SK-N-SH (cell line): ENCODE measurements around the gene NAT8L. TPM values are rescaled to one million over a fixed set of nuclear protein-coding genes. Genes with fewer than 3 reads are reported as not detected.

ENCODE experiments used
- CTCF ChIA-PET: fragments of 300-600, 350-600 bp; formaldehyde crosslinking; extraction: SDS; loops from one replicate; lab custom pipeline; 2021; lab: Yijun Ruan, JAX
- POLR2A ChIA-PET: fragments of 350-600 bp; sonication (Branson Sonifier 250); formaldehyde crosslinking; extraction: SDS; loops from one replicate; lab custom pipeline; 2020; ENCODE audit warnings: antibody characterized with exemption, inconsistent platforms; lab: Yijun Ruan, JAX
- DNase-seq: peaks from one replicate; pipeline ENCODE4 v3.0.0; 2012
- H2AFZ ChIP-seq: fragments of 200-600 bp; sonication (generic); 2 replicates; pipeline ENCODE4 v1.8.1; 2016; ENCODE audit warnings: antibody characterized with exemption, mild to moderate bottlenecking, low read depth
- H3F3A ChIP-seq: fragments of 200-600 bp; sonication (generic); replicated peaks from 2 replicates; pipeline ENCODE3; 2016; ENCODE audit warnings: antibody characterized with exemption, mild to moderate bottlenecking; ENCODE audit not compliant: insufficient read depth
- H3K27ac ChIP-seq, 2 experiments: fragments of 200-500 bp in 1 of 2; fragments of 200-600 bp in 1 of 2; sonication (Bioruptor generic) in 1 of 2; sonication (generic), shearing (Covaris generic) in 1 of 2; 2 replicates each; pipeline versions ENCODE4 v1.5.1 to v1.6.1; 2014 to 2016; ENCODE audit warnings: low read depth in 2 of 2, inconsistent platforms in 1 of 2, low read length in 1 of 2, mild to moderate bottlenecking in 1 of 2, mixed read lengths in 1 of 2
- H3K27me3 ChIP-seq: fragments of 200-600 bp; sonication (generic), shearing (Covaris generic); 2 replicates; pipeline ENCODE4 v1.6.1; 2016; ENCODE audit warnings: mixed run types; ENCODE audit not compliant: insufficient read depth
- H3K36me3 ChIP-seq, 2 experiments: fragments of 200-500 bp in 1 of 2; fragments of 200-600 bp in 1 of 2; sonication (Bioruptor generic) in 1 of 2; sonication (generic) in 1 of 2; replicated peaks in 1 of 2; 2 replicates each; pipeline versions ENCODE3 to v1.5.1; 2014 to 2016; ENCODE audit warnings: low read length in 1 of 2, mild to moderate bottlenecking in 1 of 2; ENCODE audit not compliant: insufficient read depth in 2 of 2, control insufficient read depth in 1 of 2
- H3K4me1 ChIP-seq, 2 experiments: fragments of 200-500 bp in 1 of 2; fragments of 200-600 bp in 1 of 2; sonication (Bioruptor generic) in 1 of 2; sonication (generic), shearing (Covaris generic) in 1 of 2; 2 replicates each; pipeline versions ENCODE4 v1.5.1 to v1.6.1; 2014 to 2016; ENCODE audit warnings: low read depth in 1 of 2, low read length in 1 of 2, mixed run types in 1 of 2; ENCODE audit not compliant: insufficient read depth in 2 of 2, control insufficient read depth in 1 of 2
- H3K4me2 ChIP-seq: fragments of 200-600 bp; sonication (generic), shearing (Covaris generic); 2 replicates; pipeline ENCODE4 v1.6.1; 2017; ENCODE audit warnings: mixed run types
- H3K4me3 ChIP-seq, 2 experiments: fragments of 200-500 bp in 1 of 2; fragments of 200-600 bp in 1 of 2; sonication (Bioruptor generic) in 1 of 2; sonication (generic), shearing (Covaris generic) in 1 of 2; 2 replicates each; pipeline versions ENCODE4 v1.5.1 to v1.8.1; 2014 to 2016; ENCODE audit warnings: low read depth in 2 of 2, inconsistent platforms in 1 of 2, low read length in 1 of 2, mild to moderate bottlenecking in 1 of 2, mixed read lengths in 1 of 2, moderate library complexity in 1 of 2
- H3K79me2 ChIP-seq: fragments of 200-600 bp; sonication (generic); 2 replicates; pipeline ENCODE4 v1.8.1; 2017; ENCODE audit warnings: mild to moderate bottlenecking; ENCODE audit not compliant: insufficient read depth
- H3K9ac ChIP-seq: fragments of 200-600 bp; sonication (generic); 2 replicates; pipeline ENCODE4 v1.6.1; 2017; ENCODE audit warnings: mixed run types
- H3K9me2 ChIP-seq: fragments of 200-600 bp; sonication (generic); 2 replicates; pipeline ENCODE4 v1.6.1; 2017; ENCODE audit warnings: mixed run types
- H3K9me3 ChIP-seq: fragments of 200-600 bp; sonication (generic); 2 replicates; pipeline ENCODE4 v1.6.1; 2017; ENCODE audit warnings: mixed run types, mild to moderate bottlenecking, moderate library complexity
- H4K20me1 ChIP-seq: fragments of 200-600 bp; sonication (generic); 2 replicates; pipeline ENCODE4 v1.6.1; 2017; ENCODE audit warnings: mild to moderate bottlenecking, mixed run types; ENCODE audit not compliant: insufficient read depth
- EP300 ChIP-seq, 2 experiments: IDR thresholded peaks; 2 replicates each; pipeline versions ENCODE4 v1.4.0 to v1.6.1; 2012; ENCODE audit warnings: borderline replicate concordance in 1 of 2, low read depth in 1 of 2, low read length in 1 of 2
- EZH2phosphoT487 ChIP-seq: fragments of 200-600 bp; sonication (generic); IDR thresholded peaks from 2 replicates; pipeline ENCODE4 v1.6.1; 2017; ENCODE audit warnings: low read depth, mixed run types, mild to moderate bottlenecking, antibody characterized with exemption, moderate library complexity, borderline replicate concordance
- FOXM1 ChIP-seq: IDR thresholded peaks from 2 replicates; pipeline ENCODE4 v1.4.0; 2012; ENCODE audit warnings: low read depth, mild to moderate bottlenecking
- JUND ChIP-seq: IDR thresholded peaks from 2 replicates; pipeline ENCODE4 v1.4.0; 2012
- MEF2A ChIP-seq: IDR thresholded peaks from 2 replicates; pipeline ENCODE4 v1.4.0; 2012; ENCODE audit warnings: low read depth, borderline replicate concordance
- MXI1 ChIP-seq: IDR thresholded peaks from 2 replicates; pipeline ENCODE4 v1.6.1; 2012; ENCODE audit warnings: mild to moderate bottlenecking, low read depth, low read length, improper control_type of control experiment
- NFIC ChIP-seq: IDR thresholded peaks from 2 replicates; pipeline ENCODE4 v1.4.0; 2012; ENCODE audit warnings: borderline replicate concordance
- NRF1 ChIP-seq: IDR thresholded peaks from 2 replicates; pipeline ENCODE4 v1.6.1; 2012; ENCODE audit warnings: low read depth, mild to moderate bottlenecking, low read length
- POLR2AphosphoS5 ChIP-seq: IDR thresholded peaks from 2 replicates; pipeline ENCODE4 v1.6.1; 2012; ENCODE audit warnings: low read depth, low read length
- RXRA ChIP-seq: IDR thresholded peaks from 2 replicates; pipeline ENCODE4 v1.4.0; 2012; ENCODE audit warnings: low read depth, mild to moderate bottlenecking, borderline replicate concordance
- TAF1 ChIP-seq: IDR thresholded peaks from 2 replicates; pipeline ENCODE4 v1.6.1; 2012; ENCODE audit warnings: low read depth, mild to moderate bottlenecking, low read length, moderate library complexity, borderline replicate concordance
- TCF12 ChIP-seq: IDR thresholded peaks from 2 replicates; pipeline ENCODE4 v1.4.0; 2012
- TEAD4 ChIP-seq: IDR thresholded peaks from 2 replicates; pipeline ENCODE4 v1.4.0; 2012; ENCODE audit warnings: mild to moderate bottlenecking, borderline replicate concordance; ENCODE audit not compliant: insufficient read depth
- WGBS: methylation state at CpG from one replicate; pipeline ENCODE4 v1.1.6; 2017; ENCODE audit warnings: low lambda C conversion rate; 5-methylcytosine and 5-hydroxymethylcytosine counted together
- polyA plus RNA-seq, 3 experiments: library from polyadenylated mRNA; depleted of rRNA; stranded (reverse); fragments of >200 nt; gene quantifications; 2 replicates each; pipeline ENCODE4 v1.2.3, GENCODE V29; 2012
- TF ChIP-seq, protein P1 (sequence below): IDR thresholded peaks from 2 replicates; pipeline ENCODE4 v1.4.0; 2012; ENCODE audit warnings: low read depth
- TF ChIP-seq, protein P2 (sequence below): fragments of 150-350 bp; IDR thresholded peaks from 2 replicates; pipeline ENCODE4 v1.6.1; 2016; ENCODE audit warnings: mild to moderate bottlenecking, low read depth, low read length
- TF ChIP-seq, protein P3 (sequence below): IDR thresholded peaks from 2 replicates; pipeline ENCODE4 v1.4.0; 2012; ENCODE audit warnings: low read depth, borderline replicate concordance
- TF ChIP-seq, protein P4 (sequence below): IDR thresholded peaks from 2 replicates; pipeline ENCODE4 v1.4.0; 2012; ENCODE audit warnings: low read depth, borderline replicate concordance

Gene NAT8L
- polyA plus RNA-seq, 1 of the 3 experiments (the other 2 are of a cell fraction), result 0.43 TPM

DNA sequence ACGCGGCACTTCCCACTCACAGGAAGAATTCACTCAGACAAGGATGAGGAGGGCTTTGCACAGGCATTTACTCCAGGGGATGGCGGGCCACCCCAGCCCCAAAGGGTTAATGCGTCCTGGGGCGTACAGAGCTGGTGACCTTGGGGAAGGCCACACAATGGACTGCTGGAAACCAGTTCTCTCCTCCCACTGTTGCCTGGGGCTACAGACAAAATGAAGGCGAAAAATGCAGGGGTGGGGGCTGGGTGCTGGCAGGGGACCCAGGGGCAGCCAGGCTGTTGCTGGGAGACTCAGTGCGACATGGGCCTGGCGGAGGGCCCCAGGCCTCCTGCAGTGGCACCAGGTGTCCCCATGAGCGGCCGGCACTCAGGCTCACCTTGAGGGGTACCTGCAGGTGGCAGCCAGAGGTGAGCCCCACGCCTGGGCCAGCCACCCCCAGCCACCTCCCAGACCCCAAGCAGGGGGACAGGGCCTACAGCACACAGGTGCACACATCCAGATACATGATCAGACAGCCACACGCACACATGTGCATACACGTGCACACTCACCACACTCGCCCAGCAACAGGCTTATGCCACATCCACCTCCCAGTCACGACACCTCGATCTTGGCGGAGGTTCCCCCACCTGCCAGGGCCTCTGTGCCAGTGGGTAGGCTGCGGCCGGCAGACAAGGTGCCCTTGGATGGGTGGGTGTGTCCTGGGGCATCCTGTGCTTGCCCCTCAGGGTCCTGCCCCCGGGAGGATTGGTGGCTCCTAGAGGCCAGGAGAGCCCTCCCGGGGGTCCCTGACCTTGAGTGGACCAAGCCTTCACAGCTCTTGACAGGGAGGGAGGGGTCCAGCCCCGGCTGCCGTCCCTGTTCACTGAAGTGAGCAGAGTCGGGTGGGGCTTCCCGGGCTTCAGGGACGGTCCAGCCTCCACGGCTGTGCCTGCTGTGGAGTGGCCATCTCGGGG lies 13.1 kb downstream of the NAT8L start:
- Histone ChIP-seq H3K4me1 (no peaks in the 10 kb centered on the region; a peak in 1 of 4 replicates), H3K4me3 (no peak overlapping the region), H3K27me3 (no peaks in the 10 kb centered on the region), H3K36me3 (no peaks in the 10 kb centered on the region), H3K79me2 (no peaks in the 10 kb centered on the region), H2AFZ (no peak overlapping the region), H3K4me2 (no peak overlapping the region), H4K20me1 (no peaks in the 10 kb centered on the region), H3F3A (no peaks in the 10 kb centered on the region), H3K9me3 (no peaks in the 10 kb centered on the region), H3K27ac (no peak overlapping the region), H3K9ac (no peak overlapping the region), H3K9me2 (no peaks in the 10 kb centered on the region)
- ChIA-PET POLR2A (interaction anchor here (1.5 to 1.7 kb wide), 2 partner anchors 9 to 11 kb away, joined by 3 to 4 read pairs; no protein-coding TSS in a partner anchor), CTCF (no interaction called here)
- WGBS, result 72% methylated on average over 11 of the region's 28 CpGs
- peak; percentile 63 for DNase-seq
- TF ChIP-seq, protein P1, sequence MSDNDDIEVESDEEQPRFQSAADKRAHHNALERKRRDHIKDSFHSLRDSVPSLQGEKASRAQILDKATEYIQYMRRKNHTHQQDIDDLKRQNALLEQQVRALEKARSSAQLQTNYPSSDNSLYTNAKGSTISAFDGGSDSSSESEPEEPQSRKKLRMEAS, result no peak
- TF ChIP-seq POLR2AphosphoS5, result no peak
- no peak for TF ChIP-seq NRF1
- TF ChIP-seq TAF1, result no peak
- no peak for TF ChIP-seq FOXM1
- TF ChIP-seq EP300 (IDR thresholded peaks at IDR 0.05; ENCODE audit: borderline replicate concordance in 1 of 2, low read depth in 1 of 2, low read length in 1 of 2), result no peak
- no peak for TF ChIP-seq NFIC
- no peak for TF ChIP-seq MXI1
- no peak for TF ChIP-seq TCF12

DNA sequence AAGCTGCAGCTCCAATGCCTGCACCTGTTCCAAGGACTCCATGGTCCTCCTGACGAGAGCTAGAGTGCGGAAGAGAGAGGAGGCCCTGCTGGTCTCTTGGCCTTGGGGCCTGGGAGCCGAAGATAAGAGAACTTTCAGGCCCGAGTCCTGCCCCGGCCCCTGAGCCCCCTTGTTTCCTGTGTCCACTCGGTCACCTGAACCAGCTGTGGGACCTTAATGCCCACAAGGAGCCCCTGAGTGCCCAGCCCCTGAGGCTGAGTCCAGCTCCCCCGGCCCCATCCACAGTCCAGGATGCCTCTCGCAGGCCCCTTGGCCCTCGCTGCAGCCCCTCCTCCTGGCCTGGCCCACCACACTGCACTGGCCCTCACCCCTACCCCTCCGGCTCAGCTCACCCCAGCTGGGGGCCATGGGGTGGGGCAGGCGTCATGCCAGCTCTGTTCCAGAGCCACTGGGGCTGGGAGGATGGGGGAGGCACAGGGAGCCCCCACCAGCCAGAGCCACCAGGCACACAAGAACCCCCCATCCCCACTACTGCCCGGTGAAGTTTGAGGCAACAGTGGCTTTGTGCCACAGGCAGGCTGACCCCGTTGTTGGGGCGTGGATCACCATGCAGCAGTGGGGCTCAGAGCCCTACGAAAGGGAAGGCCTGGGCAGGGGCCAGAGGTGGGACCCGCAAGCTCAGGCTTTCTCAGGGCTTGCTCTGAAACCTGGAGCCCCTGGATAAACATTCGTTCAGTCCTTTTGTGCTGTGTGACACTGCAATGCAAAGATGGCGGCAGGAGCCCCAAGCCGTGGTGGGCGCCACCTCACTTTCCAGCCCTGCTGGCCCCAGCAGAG lies 14.1 kb downstream of the NAT8L start:
- peak; percentile 33 for DNase-seq
- ChIA-PET POLR2A (interaction anchor here (1.5 to 1.7 kb wide), 2 partner anchors 10 to 12 kb away, joined by 3 to 4 read pairs; no protein-coding TSS in a partner anchor), CTCF (no interaction called here)
- WGBS, result 42% methylated on average over 8 of the region's 20 CpGs
- Histone ChIP-seq H3K9me2 (no peaks in the 10 kb centered on the region), H3K9me3 (no peaks in the 10 kb centered on the region), H4K20me1 (no peaks in the 10 kb centered on the region), H3K4me1 (no peaks in the 10 kb centered on the region; a peak in 1 of 4 replicates), H3K27me3 (no peaks in the 10 kb centered on the region), H2AFZ (no peak overlapping the region), H3K4me3 (no peak overlapping the region), H3K36me3 (no peaks in the 10 kb centered on the region), H3K4me2 (no peak overlapping the region), H3K79me2 (no peaks in the 10 kb centered on the region), H3K9ac (no peak overlapping the region), H3F3A (no peaks in the 10 kb centered on the region), H3K27ac (no peak overlapping the region)
- TF ChIP-seq, protein P2, sequence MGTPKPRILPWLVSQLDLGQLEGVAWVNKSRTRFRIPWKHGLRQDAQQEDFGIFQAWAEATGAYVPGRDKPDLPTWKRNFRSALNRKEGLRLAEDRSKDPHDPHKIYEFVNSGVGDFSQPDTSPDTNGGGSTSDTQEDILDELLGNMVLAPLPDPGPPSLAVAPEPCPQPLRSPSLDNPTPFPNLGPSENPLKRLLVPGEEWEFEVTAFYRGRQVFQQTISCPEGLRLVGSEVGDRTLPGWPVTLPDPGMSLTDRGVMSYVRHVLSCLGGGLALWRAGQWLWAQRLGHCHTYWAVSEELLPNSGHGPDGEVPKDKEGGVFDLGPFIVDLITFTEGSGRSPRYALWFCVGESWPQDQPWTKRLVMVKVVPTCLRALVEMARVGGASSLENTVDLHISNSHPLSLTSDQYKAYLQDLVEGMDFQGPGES, result no peak
- TF ChIP-seq EZH2phosphoT487, result no peak
- TF ChIP-seq TEAD4, result no peak
- TF ChIP-seq, protein P1, result no peak
- no peak for TF ChIP-seq MEF2A
- TF ChIP-seq NFIC, result no peak
- TF ChIP-seq, protein P3, sequence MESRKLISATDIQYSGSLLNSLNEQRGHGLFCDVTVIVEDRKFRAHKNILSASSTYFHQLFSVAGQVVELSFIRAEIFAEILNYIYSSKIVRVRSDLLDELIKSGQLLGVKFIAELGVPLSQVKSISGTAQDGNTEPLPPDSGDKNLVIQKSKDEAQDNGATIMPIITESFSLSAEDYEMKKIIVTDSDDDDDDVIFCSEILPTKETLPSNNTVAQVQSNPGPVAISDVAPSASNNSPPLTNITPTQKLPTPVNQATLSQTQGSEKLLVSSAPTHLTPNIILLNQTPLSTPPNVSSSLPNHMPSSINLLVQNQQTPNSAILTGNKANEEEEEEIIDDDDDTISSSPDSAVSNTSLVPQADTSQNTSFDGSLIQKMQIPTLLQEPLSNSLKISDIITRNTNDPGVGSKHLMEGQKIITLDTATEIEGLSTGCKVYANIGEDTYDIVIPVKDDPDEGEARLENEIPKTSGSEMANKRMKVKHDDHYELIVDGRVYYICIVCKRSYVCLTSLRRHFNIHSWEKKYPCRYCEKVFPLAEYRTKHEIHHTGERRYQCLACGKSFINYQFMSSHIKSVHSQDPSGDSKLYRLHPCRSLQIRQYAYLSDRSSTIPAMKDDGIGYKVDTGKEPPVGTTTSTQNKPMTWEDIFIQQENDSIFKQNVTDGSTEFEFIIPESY, result no peak
- TF ChIP-seq JUND, result no peak
- no peak for TF ChIP-seq RXRA
- no peak for TF ChIP-seq EP300 (IDR thresholded peaks at IDR 0.05; ENCODE audit: borderline replicate concordance in 1 of 2, low read depth in 1 of 2, low read length in 1 of 2)
- TF ChIP-seq, protein P4, sequence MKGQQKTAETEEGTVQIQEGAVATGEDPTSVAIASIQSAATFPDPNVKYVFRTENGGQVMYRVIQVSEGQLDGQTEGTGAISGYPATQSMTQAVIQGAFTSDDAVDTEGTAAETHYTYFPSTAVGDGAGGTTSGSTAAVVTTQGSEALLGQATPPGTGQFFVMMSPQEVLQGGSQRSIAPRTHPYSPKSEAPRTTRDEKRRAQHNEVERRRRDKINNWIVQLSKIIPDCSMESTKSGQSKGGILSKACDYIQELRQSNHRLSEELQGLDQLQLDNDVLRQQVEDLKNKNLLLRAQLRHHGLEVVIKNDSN, result no peak
